Osteocyte (in vitro differentiated cells): Measurements from ENCODE around the gene KRT7. TPM values are rescaled to one million over a fixed set of nuclear protein-coding genes. Genes with fewer than 3 reads are reported as not detected.

Experiments
- DNase-seq: peaks from one replicate; pipeline ENCODE4 v3.0.0; 2021; ENCODE audit warnings: mixed read lengths; ENCODE audit not compliant: unreplicated experiment; ENCODE audit errors: extremely low spot score
- H3K27ac Mint-ChIP-seq: one replicate; pipeline ENCODE4 v1.8.0; 2021; ENCODE audit warnings: mild to moderate bottlenecking, mixed read lengths; ENCODE audit not compliant: unreplicated experiment
- H3K27me3 Mint-ChIP-seq: one replicate; pipeline ENCODE4 v1.8.0; 2021; ENCODE audit warnings: mixed read lengths; ENCODE audit not compliant: unreplicated experiment
- H3K36me3 Mint-ChIP-seq: one replicate; pipeline ENCODE4 v1.8.0; 2021; ENCODE audit warnings: mixed read lengths; ENCODE audit not compliant: unreplicated experiment
- H3K4me1 Mint-ChIP-seq: one replicate; pipeline ENCODE4 v1.8.0; 2021; ENCODE audit warnings: mixed read lengths; ENCODE audit not compliant: unreplicated experiment
- H3K4me3 Mint-ChIP-seq: one replicate; pipeline ENCODE4 v1.8.0; 2021; ENCODE audit warnings: mild to moderate bottlenecking, moderate library complexity, mixed read lengths; ENCODE audit not compliant: unreplicated experiment
- H3K9me3 Mint-ChIP-seq: one replicate; pipeline ENCODE4 v1.8.0; 2021; ENCODE audit warnings: mixed read lengths; ENCODE audit not compliant: unreplicated experiment
- total RNA-seq: library from RNA; stranded (reverse); gene quantifications from 2 replicates; pipeline ENCODE4 v1.2.1, GENCODE V29; 2021
- TF ChIP-seq, protein P1 (sequence below): fragments of 200-600 bp; sonication (generic); IDR thresholded peaks from 2 replicates; pipeline ENCODE4 v1.5.0; 2021; ENCODE audit warnings: antibody characterized with exemption, mild to moderate bottlenecking, moderate library complexity

Gene KRT7
- total RNA-seq, 1 donor from 2014 or later = 168 TPM

DNA sequence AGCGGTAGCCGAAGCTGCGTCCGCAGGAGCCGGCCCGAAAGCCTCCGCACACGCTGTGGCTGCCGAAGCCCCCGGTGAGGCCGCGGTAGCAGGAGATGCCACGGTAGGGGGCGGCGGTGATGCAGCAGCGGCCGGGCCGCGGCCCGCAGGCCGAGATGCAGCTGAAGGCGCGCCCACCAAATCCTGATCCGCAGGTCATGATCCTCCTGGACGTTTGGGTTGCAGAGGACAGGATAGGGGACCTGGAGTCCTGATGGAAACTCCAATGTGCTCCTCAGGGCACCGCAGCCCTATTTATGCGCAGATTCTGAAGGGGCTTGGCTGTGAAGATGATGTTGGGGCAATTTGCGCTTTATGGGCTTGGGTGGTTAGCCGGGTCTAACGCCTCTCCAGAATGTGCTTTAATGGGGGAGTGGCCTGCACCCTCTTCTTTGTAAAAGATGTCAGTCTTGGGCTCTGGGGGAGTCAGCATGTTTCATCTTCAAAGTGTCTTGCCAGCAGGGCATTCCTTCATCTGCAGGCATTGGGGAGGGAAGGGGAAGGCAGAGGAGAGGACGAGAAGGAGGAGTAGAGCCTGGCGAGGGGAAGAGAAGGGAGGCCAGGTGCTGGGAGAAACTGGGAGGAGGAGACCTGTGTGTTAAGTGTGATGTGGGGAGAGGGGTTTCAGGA is 58.4 kb downstream of the KRT7 start, which contains the start of gene KRT81:
Gene KRT81 (minus strand): TSS at position 268 of the 669 bp plus-strand sequence. CDS start 69 bp downstream, at position 199.
- Mint-ChIP-seq H3K36me3 (no peaks in the 10 kb centered on the region), H3K9me3 (no peaks in the 10 kb centered on the region), H3K27ac (no peak within 1 kb of the TSS), H3K4me1 (peaks cover 6% of the 10 kb centered on the region), H3K4me3 (no peak within 1 kb of the TSS), H3K27me3 (peaks cover 37% of the 10 kb centered on the region)
- peak; percentile 67 for DNase-seq
- TF ChIP-seq, protein P1, sequence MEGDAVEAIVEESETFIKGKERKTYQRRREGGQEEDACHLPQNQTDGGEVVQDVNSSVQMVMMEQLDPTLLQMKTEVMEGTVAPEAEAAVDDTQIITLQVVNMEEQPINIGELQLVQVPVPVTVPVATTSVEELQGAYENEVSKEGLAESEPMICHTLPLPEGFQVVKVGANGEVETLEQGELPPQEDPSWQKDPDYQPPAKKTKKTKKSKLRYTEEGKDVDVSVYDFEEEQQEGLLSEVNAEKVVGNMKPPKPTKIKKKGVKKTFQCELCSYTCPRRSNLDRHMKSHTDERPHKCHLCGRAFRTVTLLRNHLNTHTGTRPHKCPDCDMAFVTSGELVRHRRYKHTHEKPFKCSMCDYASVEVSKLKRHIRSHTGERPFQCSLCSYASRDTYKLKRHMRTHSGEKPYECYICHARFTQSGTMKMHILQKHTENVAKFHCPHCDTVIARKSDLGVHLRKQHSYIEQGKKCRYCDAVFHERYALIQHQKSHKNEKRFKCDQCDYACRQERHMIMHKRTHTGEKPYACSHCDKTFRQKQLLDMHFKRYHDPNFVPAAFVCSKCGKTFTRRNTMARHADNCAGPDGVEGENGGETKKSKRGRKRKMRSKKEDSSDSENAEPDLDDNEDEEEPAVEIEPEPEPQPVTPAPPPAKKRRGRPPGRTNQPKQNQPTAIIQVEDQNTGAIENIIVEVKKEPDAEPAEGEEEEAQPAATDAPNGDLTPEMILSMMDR = no peak

GRCh38 chr12:52293926-52294325 is 60.9 kb downstream of the KRT7 start:
- no peak overlapping the region for H3K27ac Mint-ChIP-seq
- H3K9me3 Mint-ChIP-seq = no peaks in the 10 kb centered on the region
- no peaks in the 10 kb centered on the region for H3K36me3 Mint-ChIP-seq
- peaks cover 57% of the 10 kb centered on the region for H3K27me3 Mint-ChIP-seq
- no peak overlapping the region for H3K4me3 Mint-ChIP-seq
- TF ChIP-seq, protein P1 = no peak
- peak; percentile 21 for DNase-seq
- no peaks in the 10 kb centered on the region for H3K4me1 Mint-ChIP-seq

- no peak overlapping the region for H3K27ac Mint-ChIP-seq
- no peaks in the 10 kb centered on the region for H3K9me3 Mint-ChIP-seq
- TF ChIP-seq, protein P1 = no peak
- H3K4me1 Mint-ChIP-seq = no peaks in the 10 kb centered on the region
- H3K27me3 Mint-ChIP-seq = peaks cover 66% of the 10 kb centered on the region
- no peak for DNase-seq
- H3K4me3 Mint-ChIP-seq = no peak overlapping the region
- H3K36me3 Mint-ChIP-seq = no peaks in the 10 kb centered on the region
These were observed 61.8 kb downstream of the KRT7 start for GRCh38 chr12:52294803-52295202.

- peak; percentile 0 for DNase-seq
- no peaks in the 10 kb centered on the region for H3K36me3 Mint-ChIP-seq
- no peak overlapping the region for H3K27ac Mint-ChIP-seq
- no peak overlapping the region for H3K4me3 Mint-ChIP-seq
- no peaks in the 10 kb centered on the region for H3K4me1 Mint-ChIP-seq
- H3K27me3 Mint-ChIP-seq = peaks cover 71% of the 10 kb centered on the region
- H3K9me3 Mint-ChIP-seq = no peaks in the 10 kb centered on the region
- TF ChIP-seq, protein P1 = no peak
These were observed 62.6 kb downstream of the KRT7 start for GRCh38 chr12:52295663-52296062.

DNA sequence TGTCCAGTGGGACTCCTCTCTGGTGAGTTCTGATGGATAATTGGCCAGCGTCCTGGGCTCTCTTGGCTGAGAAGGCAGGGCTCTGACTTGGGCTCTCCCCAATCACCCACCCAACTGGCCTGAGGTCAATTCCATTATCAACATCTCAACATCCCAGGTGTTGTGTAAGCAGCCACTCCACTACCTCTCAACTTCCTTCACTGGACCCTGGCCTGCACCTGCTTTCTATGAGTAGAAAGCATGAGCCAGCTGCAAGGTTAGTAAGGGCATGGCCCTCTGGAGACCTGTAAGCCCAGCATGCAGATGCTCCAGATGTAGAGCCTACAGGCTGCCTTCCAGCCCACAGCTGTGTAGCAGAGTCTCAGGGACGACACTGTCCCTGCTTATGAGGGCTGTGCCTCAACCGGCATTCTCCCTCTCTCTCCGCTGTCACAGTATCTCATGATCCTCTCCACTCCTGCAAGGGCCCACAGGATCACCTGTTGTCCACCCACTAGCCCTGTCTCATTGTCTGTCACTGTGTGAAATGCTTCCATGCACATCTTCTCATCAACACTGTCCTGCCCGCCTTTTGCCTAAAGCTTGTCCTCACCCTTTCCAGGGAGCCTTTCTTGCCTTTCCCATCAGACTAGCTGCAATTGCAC is 63.7 kb downstream of the KRT7 start:
- peak; percentile 60 for DNase-seq
- no peak overlapping the region for H3K4me3 Mint-ChIP-seq
- no peak overlapping the region for H3K27ac Mint-ChIP-seq
- no peaks in the 10 kb centered on the region for H3K36me3 Mint-ChIP-seq
- H3K9me3 Mint-ChIP-seq = no peaks in the 10 kb centered on the region
- no peaks in the 10 kb centered on the region for H3K4me1 Mint-ChIP-seq
- H3K27me3 Mint-ChIP-seq = peaks cover 67% of the 10 kb centered on the region
- TF ChIP-seq, protein P1 = no peak
